Retinal pigment epithelial cell (primary cell): ENCODE results near the gene NFE2.

Experiments
- DNase-seq: peaks from one replicate; pipeline ENCODE4 v3.0.0-alpha.2; 2010; ENCODE audit warnings: low read depth
- H3K4me3 ChIP-seq: 2 replicates; pipeline ENCODE4 v1.5.1; 2011; ENCODE audit warnings: mild to moderate bottlenecking, low read length, control low read depth, moderate library complexity
- CTCF ChIP-seq: conservative IDR thresholded peaks from 2 replicates; pipeline ENCODE4 v1.5.1; 2011; ENCODE audit warnings: low read depth, low read length, control low read depth, inconsistent platforms

NFE2 gene

GRCh38 chr12:54296393-54297099, 4.3 kb downstream of the NFE2 start:
- DNase-seq, result no peak
- no peak for TF ChIP-seq CTCF
- no peak overlapping the region for H3K4me3 ChIP-seq

- DNase-seq, result no peak
- TF ChIP-seq CTCF, result no peak
- no peak overlapping the region for H3K4me3 ChIP-seq
These were observed 5.8 kb downstream of the NFE2 start for GRCh38 chr12:54294953-54295566.

GRCh38 chr12:54294152-54294952, 6.5 kb downstream of the NFE2 start:
- no peak for DNase-seq
- TF ChIP-seq CTCF, result peak; percentile 97
- H3K4me3 ChIP-seq, result no peak overlapping the region

- no peak for DNase-seq
- H3K4me3 ChIP-seq, result no peak overlapping the region
- TF ChIP-seq CTCF, result no peak
These were observed 7.9 kb downstream of the NFE2 start for GRCh38 chr12:54292931-54293241.

- TF ChIP-seq CTCF, result no peak
- DNase-seq, result no peak
These were observed 8.5 kb downstream of the NFE2 start for GRCh38 chr12:54292083-54292930.

GRCh38 chr12:54287261-54288157, 13.3 kb downstream of the NFE2 start:
- H3K4me3 ChIP-seq, result no peak overlapping the region
- no peak for TF ChIP-seq CTCF

More at GRCh38 chr12:54292083-54292930, 8.5 kb downstream of the NFE2 start:
- H3K4me3 ChIP-seq, result no peak overlapping the region

More at GRCh38 chr12:54287261-54288157, 13.3 kb downstream of the NFE2 start:
- DNase-seq, result no peak
